ENCODE measurements around the gene LILRB5. TPM values are rescaled to one million over a fixed set of nuclear protein-coding genes. Genes with fewer than 3 reads are reported as not detected.

LILRB5 gene
- not detected in 2 replicates for total RNA-seq

GRCh38 chr19:54257116-54257480, at the start of gene LILRB5:
LILRB5 (minus strand) TSS chr19:54257273; CDS start chr19:54257193, 80 bp downstream.

GRCh38 chr19:54281007-54281728, 24.1 kb upstream of the LILRB5 start, which contains the start of gene LILRB2:
LILRB2 (minus strand) TSS chr19:54281110; CDS start chr19:54280496, 614 bp downstream.

DNA sequence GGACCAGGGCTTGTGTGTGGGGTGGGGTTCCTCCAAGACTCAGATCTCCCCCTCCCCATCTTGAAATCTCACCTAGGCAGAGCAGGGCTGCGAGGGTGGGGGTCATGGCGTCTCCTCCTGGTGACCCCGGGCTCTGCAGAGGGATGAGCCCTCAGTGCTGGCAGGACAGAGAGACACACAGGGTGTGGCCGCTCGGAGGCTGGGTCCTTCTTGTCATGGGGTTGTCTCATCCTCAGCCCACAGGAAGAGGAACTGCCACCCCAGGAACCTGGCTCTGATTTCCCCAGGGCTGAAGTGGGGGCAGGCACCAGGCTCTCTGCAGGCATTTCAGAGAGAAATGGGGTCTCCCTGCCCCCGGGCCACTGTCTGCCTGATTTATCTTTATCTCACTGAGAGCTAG, 14.4 kb downstream of the LILRB5 start, which contains the start of gene LILRA6:
Gene LILRA6, minus strand, starts transcription at position 145 of the 400 bp plus-strand sequence.

DNA sequence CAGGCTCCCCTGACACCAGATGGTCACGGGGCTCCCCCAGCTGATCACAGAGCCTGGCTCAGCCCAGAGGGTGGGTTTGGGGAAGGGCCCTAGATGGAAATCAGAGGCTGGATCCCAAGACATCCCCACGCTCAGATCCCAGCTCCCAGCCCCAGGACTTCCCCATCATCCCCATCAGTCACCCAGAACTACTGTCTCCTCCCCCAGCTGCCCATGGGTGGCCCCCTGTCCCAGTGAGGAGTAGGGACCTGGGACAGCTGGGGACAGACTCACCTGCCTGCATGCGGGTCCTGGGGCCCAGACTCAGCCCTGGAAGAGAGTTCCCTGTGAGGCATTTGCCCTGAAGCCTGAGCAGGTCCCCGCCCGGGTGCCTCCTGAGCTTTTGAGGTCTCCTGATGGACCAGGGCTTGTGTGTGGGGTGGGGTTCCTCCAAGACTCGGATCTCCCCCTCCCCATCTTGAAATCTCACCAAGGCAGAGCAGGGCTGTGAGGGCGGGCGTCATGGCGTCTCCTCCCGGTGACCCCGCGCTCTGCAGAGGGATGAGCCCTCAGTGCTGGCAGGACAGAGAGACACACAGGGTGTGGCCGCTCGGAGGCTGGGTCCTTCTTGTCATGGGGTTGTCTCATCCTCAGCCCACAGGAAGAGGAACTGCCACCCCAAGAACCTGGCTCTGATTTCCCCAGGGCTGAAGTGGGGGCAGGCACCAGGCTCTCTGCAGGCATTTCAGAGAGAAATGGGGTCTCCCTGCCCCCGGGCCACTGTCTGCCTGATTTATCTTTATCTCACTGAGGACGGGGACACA, 34.4 kb downstream of the LILRB5 start, which contains the start of gene LILRB3:
Gene LILRB3, minus strand, starts transcription at position 534 of the 803 bp plus-strand sequence. Its CDS starts 31 bp downstream, at position 503.

Other genes with a start within 250 kb of the LILRB5 start
- gene VSTM1, start 193.4 kb downstream of the LILRB5 start, total RNA-seq = not detected in 2 replicates
- not detected in 2 replicates for gene TARM1, start 175.9 kb downstream of the LILRB5 start, total RNA-seq
- gene OSCAR, start 156.5 kb downstream of the LILRB5 start, total RNA-seq = 1.5 TPM in 1 of 2 replicates, not detected in the other
- 38.1 and 79.7 TPM in 2 replicates for gene NDUFA3, start 154.4 kb downstream of the LILRB5 start, total RNA-seq
- 15.0 and 16.8 TPM in 2 replicates for gene TFPT, start 141.6 kb downstream of the LILRB5 start, total RNA-seq
- 75.3 and 100 TPM in 2 replicates for gene PRPF31, start 141.5 kb downstream of the LILRB5 start, total RNA-seq
- 17.9 and 20.4 TPM in 2 replicates for gene CNOT3, start 119.5 kb downstream of the LILRB5 start, total RNA-seq
- gene LENG1, start 97.6 kb downstream of the LILRB5 start, total RNA-seq = 3.5 and 5.2 TPM in 2 replicates
- 4.1 TPM in 1 of 2 replicates, not detected in the other for gene TMC4, start 84.1 kb downstream of the LILRB5 start, total RNA-seq
- gene MBOAT7, start 67.7 kb downstream of the LILRB5 start, total RNA-seq = 140 and 150 TPM in 2 replicates
- gene TSEN34, start 66.0 kb downstream of the LILRB5 start, total RNA-seq = 106 and 125 TPM in 2 replicates
- gene RPS9, start 56.4 kb downstream of the LILRB5 start, total RNA-seq = 1,803 and 1,860 TPM in 2 replicates
- 1.1 TPM in 1 of 2 replicates, not detected in the other for gene LILRB3, start 34.3 kb downstream of the LILRB5 start, total RNA-seq
- not detected in 2 replicates for gene LILRA6, start 14.5 kb downstream of the LILRB5 start, total RNA-seq
- gene LILRB2, start 23.8 kb upstream of the LILRB5 start, total RNA-seq = not detected in 2 replicates
- gene LILRA5, start 55.9 kb upstream of the LILRB5 start, total RNA-seq = not detected in 2 replicates
- not detected in 2 replicates for gene LILRA4, start 81.9 kb upstream of the LILRB5 start, total RNA-seq
- not detected in 2 replicates for gene LAIR1, start 107.7 kb upstream of the LILRB5 start, total RNA-seq
- not detected in 2 replicates for gene TTYH1, start 158.2 kb upstream of the LILRB5 start, total RNA-seq
- 37.6 and 56.8 TPM in 2 replicates for gene LENG8, start 191.9 kb upstream of the LILRB5 start, total RNA-seq
- 1.8 and 8.7 TPM in 2 replicates for gene LENG9, start 206.5 kb upstream of the LILRB5 start, total RNA-seq
- 2.4 and 11.5 TPM in 2 replicates for gene CDC42EP5, start 216.0 kb upstream of the LILRB5 start, total RNA-seq
- gene LAIR2, start 245.6 kb upstream of the LILRB5 start, total RNA-seq = not detected in 2 replicates